Stimulated activated effector memory CD8-positive, alpha-beta T cell treated with anti-CD3 and anti-CD28 coated beads, Interleukin-12 subunit alpha, Interleukin-12 subunit beta, amount 100 ng/mL, for 72 hours (primary cell): ENCODE measurements around the gene SMAD3.

Source experiments
- ATAC-seq: fragments of 150-1000 bp; cut with Tn5 transposase; 2 replicates; pipeline ENCODE4 v1.10.0; 2021
- DNase-seq, 2 donors: peaks; one replicate each; pipeline ENCODE4 v3.0.0; 2021 to 2022; ENCODE audit warnings: low spot score in 2 of 2
- H3K27ac Mint-ChIP-seq: one replicate; pipeline ENCODE4 v1.8.0; 2022; ENCODE audit warnings: mild to moderate bottlenecking, mixed read lengths
- H3K36me3 Mint-ChIP-seq: one replicate; pipeline ENCODE4 v1.8.0; 2022; ENCODE audit warnings: mild to moderate bottlenecking, mixed read lengths
- H3K4me1 Mint-ChIP-seq: one replicate; pipeline ENCODE4 v1.8.0; 2022; ENCODE audit warnings: mixed read lengths
- H3K4me3 Mint-ChIP-seq: one replicate; pipeline ENCODE4 v1.8.0; 2022; ENCODE audit warnings: mild to moderate bottlenecking, mixed read lengths
- H3K9me3 Mint-ChIP-seq: one replicate; pipeline ENCODE4 v1.8.0; 2022; ENCODE audit warnings: mixed read lengths

The SMAD3 gene

GRCh38 chr15:67048281-67049279 is 16.8 kb upstream of the SMAD3 start:
- Mint-ChIP-seq H3K4me1 (peaks cover 21% of the 10 kb centered on the region), H3K9me3 (no peaks in the 10 kb centered on the region), H3K4me3 (no peak overlapping the region), H3K36me3 (peaks cover 1% of the 10 kb centered on the region), H3K27ac (no peak overlapping the region)
- ATAC-seq: no peak
- no peak for DNase-seq

- DNase-seq: no peak
- no peak overlapping the region for H3K4me3 Mint-ChIP-seq
- no peaks in the 10 kb centered on the region for H3K9me3 Mint-ChIP-seq
- no peak overlapping the region for H3K27ac Mint-ChIP-seq
- ATAC-seq: no peak
- peaks cover 24% of the 10 kb centered on the region for H3K4me1 Mint-ChIP-seq
- H3K36me3 Mint-ChIP-seq: peaks cover 4% of the 10 kb centered on the region
Observed at GRCh38 chr15:67049351-67050044, 15.9 kb upstream of the SMAD3 start.

- Mint-ChIP-seq H3K36me3 (peaks cover 4% of the 10 kb centered on the region), H3K9me3 (no peaks in the 10 kb centered on the region), H3K27ac (no peak overlapping the region), H3K4me3 (no peak overlapping the region), H3K4me1 (peaks cover 29% of the 10 kb centered on the region)
- DNase-seq: no peak
- no peak for ATAC-seq
Observed at GRCh38 chr15:67050062-67050461, 15.3 kb upstream of the SMAD3 start.

GRCh38 chr15:67050522-67051087 is 14.8 kb upstream of the SMAD3 start:
- no peak overlapping the region for H3K4me3 Mint-ChIP-seq
- H3K4me1 Mint-ChIP-seq: peaks cover 30% of the 10 kb centered on the region
- no peak for ATAC-seq
- peak overlapping the region; percentile 51 for H3K27ac Mint-ChIP-seq
- DNase-seq: no peak
- peaks cover 4% of the 10 kb centered on the region for H3K36me3 Mint-ChIP-seq
- H3K9me3 Mint-ChIP-seq: no peaks in the 10 kb centered on the region

GRCh38 chr15:67051088-67052045 is 14.0 kb upstream of the SMAD3 start:
- Mint-ChIP-seq H3K4me3 (no peak overlapping the region), H3K36me3 (peaks cover 4% of the 10 kb centered on the region), H3K4me1 (peaks cover 37% of the 10 kb centered on the region), H3K9me3 (no peaks in the 10 kb centered on the region), H3K27ac (peak overlapping the region; percentile 51)
- DNase-seq (no peak), ATAC-seq (no peak)

GRCh38 chr15:67054676-67055075 is 10.7 kb upstream of the SMAD3 start:
- H3K27ac Mint-ChIP-seq: peak overlapping the region; percentile 21
- H3K4me1 Mint-ChIP-seq: peaks cover 40% of the 10 kb centered on the region

GRCh38 chr15:67059127-67059553 is 6.3 kb upstream of the SMAD3 start:
- Mint-ChIP-seq H3K4me1 (peaks cover 34% of the 10 kb centered on the region), H3K27ac (peak overlapping the region; percentile 30), H3K36me3 (peaks cover 5% of the 10 kb centered on the region), H3K9me3 (no peaks in the 10 kb centered on the region), H3K4me3 (no peak overlapping the region)
- ATAC-seq (no peak), DNase-seq (no peak)

More at GRCh38 chr15:67054676-67055075, 10.7 kb upstream of the SMAD3 start:
- Mint-ChIP-seq H3K4me3 (no peak overlapping the region), H3K36me3 (peaks cover 4% of the 10 kb centered on the region), H3K9me3 (no peaks in the 10 kb centered on the region)
- no peak for ATAC-seq
- DNase-seq: no peak

GRCh38 chr15:67061811-67062368 is 3.5 kb upstream of the SMAD3 start:
- Mint-ChIP-seq H3K27ac (no peak overlapping the region), H3K36me3 (peaks cover 8% of the 10 kb centered on the region), H3K9me3 (no peaks in the 10 kb centered on the region), H3K4me1 (peaks cover 26% of the 10 kb centered on the region), H3K4me3 (no peak overlapping the region)
- DNase-seq (no peak), ATAC-seq (peak; percentile 43)

- DNase-seq: no peak
- ATAC-seq: no peak
- Mint-ChIP-seq H3K4me1 (peaks cover 31% of the 10 kb centered on the region), H3K27ac (no peak overlapping the region), H3K4me3 (no peak overlapping the region), H3K9me3 (no peaks in the 10 kb centered on the region), H3K36me3 (peaks cover 13% of the 10 kb centered on the region)
Observed at GRCh38 chr15:67062369-67062985, 2.9 kb upstream of the SMAD3 start.

- peak overlapping the region; percentile 6 for H3K27ac Mint-ChIP-seq
- no peaks in the 10 kb centered on the region for H3K9me3 Mint-ChIP-seq
- H3K36me3 Mint-ChIP-seq: peaks cover 13% of the 10 kb centered on the region
- ATAC-seq (no peak), DNase-seq (no peak)
- H3K4me1 Mint-ChIP-seq: peaks cover 46% of the 10 kb centered on the region
- peak overlapping the region; percentile 96 for H3K4me3 Mint-ChIP-seq
Observed at GRCh38 chr15:67063689-67064606, 1.5 kb upstream of the SMAD3 start.

- Mint-ChIP-seq H3K27ac (no peak overlapping the region), H3K36me3 (peaks cover 15% of the 10 kb centered on the region), H3K4me1 (peaks cover 54% of the 10 kb centered on the region), H3K4me3 (peak overlapping the region; percentile 96), H3K9me3 (no peaks in the 10 kb centered on the region)
- DNase-seq: peak in 1 of 2 donors; percentile 77
- ATAC-seq: peak; percentile 9
Observed at GRCh38 chr15:67064607-67065530, 533 bp upstream of the SMAD3 start.
